ENCODE results near the gene ANKRD33. TPM values are rescaled to one million over a fixed set of nuclear protein-coding genes. Genes with fewer than 3 reads are reported as not detected.

ANKRD33 gene
- total RNA-seq, 6 donors from 2014 or later: not detected

DNA sequence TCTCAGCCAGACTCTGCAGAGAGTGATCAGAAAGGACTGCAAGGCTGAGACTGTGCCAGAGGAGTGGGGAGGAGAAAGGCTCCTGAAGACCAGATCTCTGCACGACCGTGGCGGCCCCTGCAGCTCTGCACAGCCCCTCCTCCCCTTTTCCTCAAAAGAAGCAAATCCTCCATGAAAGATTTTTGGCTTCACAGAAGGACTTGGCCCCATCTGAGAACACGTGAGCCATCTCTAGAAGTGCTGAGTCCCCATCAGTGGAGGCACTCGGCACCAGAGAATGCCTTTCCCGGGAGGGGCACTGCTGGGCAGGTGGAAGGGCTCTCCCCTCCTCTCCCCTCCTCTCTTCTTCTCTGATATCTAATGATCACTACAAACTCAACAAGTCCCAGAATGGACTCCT lies 46.2 kb upstream of the ANKRD33 start:
- Histone ChIP-seq H3K36me3 (no peaks in the 10 kb centered on the region), H3K27me3 (peaks cover 0 to 10% (median 4%) of the 10 kb centered on the region in 4 donors), H3K9me3 (no peaks in the 10 kb centered on the region), H3K27ac (no peak overlapping the region), H3K4me3 (no peak overlapping the region), H3K4me1 (peaks cover 3 to 9% (median 5%) of the 10 kb centered on the region in 4 donors)
- ATAC-seq (ENCODE audit: low FRiP score in 2 of 2) (no peak), DNase-seq (no peak)
- WGBS, 2 donors: 57 to 71% methylated on average over 5 to 6 of the region's 6 CpGs
- TF ChIP-seq, protein P1, sequence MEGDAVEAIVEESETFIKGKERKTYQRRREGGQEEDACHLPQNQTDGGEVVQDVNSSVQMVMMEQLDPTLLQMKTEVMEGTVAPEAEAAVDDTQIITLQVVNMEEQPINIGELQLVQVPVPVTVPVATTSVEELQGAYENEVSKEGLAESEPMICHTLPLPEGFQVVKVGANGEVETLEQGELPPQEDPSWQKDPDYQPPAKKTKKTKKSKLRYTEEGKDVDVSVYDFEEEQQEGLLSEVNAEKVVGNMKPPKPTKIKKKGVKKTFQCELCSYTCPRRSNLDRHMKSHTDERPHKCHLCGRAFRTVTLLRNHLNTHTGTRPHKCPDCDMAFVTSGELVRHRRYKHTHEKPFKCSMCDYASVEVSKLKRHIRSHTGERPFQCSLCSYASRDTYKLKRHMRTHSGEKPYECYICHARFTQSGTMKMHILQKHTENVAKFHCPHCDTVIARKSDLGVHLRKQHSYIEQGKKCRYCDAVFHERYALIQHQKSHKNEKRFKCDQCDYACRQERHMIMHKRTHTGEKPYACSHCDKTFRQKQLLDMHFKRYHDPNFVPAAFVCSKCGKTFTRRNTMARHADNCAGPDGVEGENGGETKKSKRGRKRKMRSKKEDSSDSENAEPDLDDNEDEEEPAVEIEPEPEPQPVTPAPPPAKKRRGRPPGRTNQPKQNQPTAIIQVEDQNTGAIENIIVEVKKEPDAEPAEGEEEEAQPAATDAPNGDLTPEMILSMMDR (IDR thresholded peaks at IDR 0.05): no peak
- no peak for TF ChIP-seq POLR2A (IDR thresholded peaks at IDR 0.05)
- no peak for TF ChIP-seq EP300 (IDR thresholded peaks at IDR 0.05)
- TF ChIP-seq POLR2AphosphoS5 (IDR thresholded peaks at IDR 0.05): no peak

DNA sequence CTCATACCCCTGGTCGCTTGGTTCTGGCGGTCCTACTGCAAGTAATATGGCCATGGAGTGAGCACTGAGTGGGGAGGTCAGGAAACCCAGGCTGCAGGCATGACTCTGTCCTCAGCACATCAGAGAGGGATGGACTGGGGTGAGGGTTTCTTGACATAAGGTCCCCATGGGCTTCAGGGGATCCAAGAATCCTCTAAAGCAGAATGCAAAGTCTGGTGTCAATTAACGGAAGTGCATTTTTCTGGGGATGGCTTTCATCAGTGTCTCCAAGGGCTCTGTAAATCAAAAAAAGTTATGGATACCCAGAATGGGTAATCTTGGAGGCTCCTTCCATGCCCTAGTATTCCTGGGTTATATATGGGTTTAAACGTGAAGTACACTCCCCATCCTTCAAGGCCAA lies 43.0 kb upstream of the ANKRD33 start:
- Histone ChIP-seq H3K4me3 (no peak overlapping the region), H3K9me3 (no peaks in the 10 kb centered on the region), H3K36me3 (no peaks in the 10 kb centered on the region), H3K27me3 (peaks cover 0 to 36% (median 24%) of the 10 kb centered on the region in 4 donors), H3K27ac (no peak overlapping the region), H3K4me1 (peaks cover 20 to 38% (median 24%) of the 10 kb centered on the region in 4 donors)
- ATAC-seq (ENCODE audit: low FRiP score in 2 of 2): no peak
- WGBS, 2 donors: 85 to 89% methylated on average over 4 of the region's 4 CpGs
- no peak for DNase-seq
- no peak for TF ChIP-seq POLR2AphosphoS5 (IDR thresholded peaks at IDR 0.05)
- TF ChIP-seq POLR2A (IDR thresholded peaks at IDR 0.05): no peak
- TF ChIP-seq EP300 (IDR thresholded peaks at IDR 0.05): no peak
- TF ChIP-seq, protein P1 (IDR thresholded peaks at IDR 0.05): no peak

DNA sequence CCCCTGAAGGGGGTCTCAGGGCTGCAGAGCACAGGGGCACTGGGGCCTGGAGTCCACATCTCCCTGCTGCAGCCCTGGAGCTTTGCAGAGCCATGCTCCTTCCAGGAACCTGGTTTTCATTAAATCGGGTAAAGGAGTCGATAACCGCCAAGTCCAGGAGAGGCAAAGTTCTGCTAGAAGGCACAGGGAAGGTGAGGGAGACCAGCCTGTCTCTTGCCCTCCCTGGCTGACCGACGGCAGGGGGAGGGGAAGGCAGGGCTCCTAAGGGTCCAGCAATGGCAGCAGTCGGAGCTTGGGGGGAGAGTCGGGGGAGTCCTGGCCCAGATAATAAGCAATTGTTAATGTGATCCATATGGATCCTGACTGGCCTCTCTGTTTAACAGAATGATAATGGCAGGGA lies 42.4 kb upstream of the ANKRD33 start:
- Histone ChIP-seq H3K4me1 (peaks cover 25 to 42% (median 27%) of the 10 kb centered on the region in 4 donors), H3K27ac (no peak overlapping the region), H3K27me3 (peaks cover 0 to 36% (median 24%) of the 10 kb centered on the region in 4 donors), H3K4me3 (no peak overlapping the region), H3K9me3 (no peaks in the 10 kb centered on the region), H3K36me3 (no peaks in the 10 kb centered on the region)
- DNase-seq: no peak
- WGBS, 2 donors: 80 to 82% methylated on average over 7 of the region's 7 CpGs
- ATAC-seq (ENCODE audit: low FRiP score in 2 of 2): no peak
- TF ChIP-seq, protein P1 (IDR thresholded peaks at IDR 0.05): no peak

DNA sequence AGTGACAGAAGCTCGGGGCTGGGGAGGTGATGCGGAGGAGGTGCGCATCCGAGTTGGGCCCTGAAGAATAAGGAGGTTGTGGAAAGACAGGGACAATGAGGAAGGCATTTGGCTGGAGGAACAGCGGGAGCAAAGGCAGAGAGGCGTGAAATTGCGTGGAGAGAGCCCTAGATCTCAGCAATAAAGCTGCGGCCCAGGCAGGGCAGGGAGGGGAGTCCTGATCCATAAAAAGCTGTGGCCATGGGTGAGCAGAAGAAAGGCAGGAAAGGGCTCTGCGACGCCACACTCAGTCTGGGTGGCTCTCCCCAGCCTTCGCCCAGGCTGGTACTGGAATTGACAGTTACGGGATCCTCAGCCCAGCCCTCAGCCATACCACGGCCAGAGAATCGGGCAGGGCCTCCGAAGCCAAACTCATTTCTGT lies 41.6 kb upstream of the ANKRD33 start:
- Histone ChIP-seq H3K4me1 (peaks cover 31 to 49% (median 34%) of the 10 kb centered on the region in 4 donors), H3K36me3 (no peaks in the 10 kb centered on the region), H3K9me3 (no peaks in the 10 kb centered on the region), H3K4me3 (peak overlapping the region in 1 of 4 donors; percentile 63), H3K27me3 (peaks cover 0 to 36% (median 24%) of the 10 kb centered on the region in 4 donors), H3K27ac (peak overlapping the region; percentile 12 to 85 (median 75))
- no peak for ATAC-seq (ENCODE audit: low FRiP score in 2 of 2)
- no peak for DNase-seq
- no peak for TF ChIP-seq POLR2AphosphoS5 (IDR thresholded peaks at IDR 0.05)
- no peak for TF ChIP-seq POLR2A (IDR thresholded peaks at IDR 0.05)
- no peak for TF ChIP-seq EP300 (IDR thresholded peaks at IDR 0.05)
- TF ChIP-seq, protein P1 (IDR thresholded peaks at IDR 0.05): no peak
- WGBS, 2 donors: 79 to 84% methylated on average over 9 to 15 of the region's 15 CpGs
